ENCODE results near the gene C10orf143. TPM values are rescaled to one million over a fixed set of nuclear protein-coding genes. Genes with fewer than 3 reads are reported as not detected.

Gene C10orf143
- total and polyA plus RNA-seq, 2 of the 4 experiments (the other 2 are of a cell fraction), result 0.36 to 0.60 TPM

GRCh38 chr10:130127364-130128061, 16.9 kb upstream of the C10orf143 start:
- no peak overlapping the region for H2BK15ac ChIP-seq (ENCODE audit: low read depth, low read length)
- peak overlapping the region; percentile 3 for H2AK9ac ChIP-seq (replicated peaks; ENCODE audit: low read depth, low read length, poor library complexity)
- no TSS peak for BruUV-seq (replicated peaks)
- H3K4ac ChIP-seq (ENCODE audit: low read depth, low read length), result no peak overlapping the region
- H2AFZ ChIP-seq (replicated peaks; ENCODE audit: low read length, poor library complexity), result peak overlapping the region; percentile 75
- H2AK5ac ChIP-seq (ENCODE audit: low read depth, low read length), result no peak overlapping the region
- DNase-seq, result peak; percentile 70
- peak; percentile 99; the same call in 1 of the 2 replicates for ATAC-seq (ENCODE audit: low read depth)
- peaks cover 2% of the 10 kb centered on the region; the same call in 1 of the 2 replicates for H3K4me1 ChIP-seq (ENCODE audit: control insufficient read depth, insufficient read depth, low read length)
- peaks cover 8% of the 10 kb centered on the region; the same call in 1 of the 2 replicates for H3K27me3 ChIP-seq (ENCODE audit: control insufficient read depth, insufficient read depth, low read length)
- WGBS, 2 experiments (ENCODE audit: extremely low coverage in 2 of 2, insufficient read length in 1 of 2), result no CpG with 5 or more reads among the region's 10 CpGs
- H3K9me1 ChIP-seq (ENCODE audit: insufficient read depth, low read length), result no peaks in the 10 kb centered on the region
- no peak overlapping the region for H3K23ac ChIP-seq (ENCODE audit: low read depth, low read length)
- H4K20me1 ChIP-seq (ENCODE audit: insufficient read depth, low read length), result no peaks in the 10 kb centered on the region
- dilution Hi-C loops (cut with HindIII; ENCODE audit: low sequenced_read_pairs, unreplicated experiment) (no loop called here), intact Hi-C loops (cut with micrococcal nuclease) (loop anchor here (5.0 kb wide), 2 partner anchors 1865 to 1915 kb away; no protein-coding TSS in a partner anchor), in situ Hi-C loops (cut with MboI; ENCODE audit: low sequenced_read_pairs) (no loop called here)
- H3K36me3 ChIP-seq (ENCODE audit: control insufficient read depth, insufficient read depth, low read length), result no peaks in the 10 kb centered on the region
- no peak overlapping the region for H2BK5ac ChIP-seq (ENCODE audit: low read depth, low read length, poor library complexity, severe bottlenecking)
- no peak overlapping the region for H4K8ac ChIP-seq (ENCODE audit: low read depth in 2 of 2, low read length in 2 of 2)
- no peaks in the 10 kb centered on the region for H3K79me1 ChIP-seq (ENCODE audit: low read depth in 1 of 2, low read length in 2 of 2)
- H3K4me3 ChIP-seq (ENCODE audit: insufficient read depth, low read depth, low read length), result no peak overlapping the region
- TF ChIP-seq BHLHE40 (IDR thresholded peaks at IDR 0.05; ENCODE audit: low read depth, low read length), result no peak
- TF ChIP-seq CTCF (conservative IDR thresholded peaks at IDR 0.05; ENCODE audit: low read depth, low read length), result peak; percentile 83
- no peak for TF ChIP-seq RFX5 (IDR thresholded peaks at IDR 0.05; ENCODE audit: low read depth, low read length)
- no peak for TF ChIP-seq POLR2A (IDR thresholded peaks at IDR 0.05; ENCODE audit: low read depth, low read length)
- no peak for TF ChIP-seq MXI1 (IDR thresholded peaks at IDR 0.05; ENCODE audit: borderline replicate concordance, low read depth, low read length)
- TF ChIP-seq MAZ (IDR thresholded peaks at IDR 0.05; ENCODE audit: borderline replicate concordance, low read depth, low read length), result no peak
- peak; percentile 35; the same call in 1 of the 2 replicates for TF ChIP-seq SMC3 (IDR thresholded peaks at IDR 0.05; ENCODE audit: low read depth, low read length)
- no peak for TF ChIP-seq RCOR1 (IDR thresholded peaks at IDR 0.05; ENCODE audit: insufficient replicate concordance, low read length)
- TF ChIP-seq MAFK (IDR thresholded peaks at IDR 0.05; ENCODE audit: low read depth, low read length), result no peak
- no peak for TF ChIP-seq CEBPB (IDR thresholded peaks at IDR 0.05; ENCODE audit: low read depth, low read length)
- no peak for TF ChIP-seq FOS (IDR thresholded peaks at IDR 0.05; ENCODE audit: low read depth, low read length)
- peak; percentile 74 for TF ChIP-seq RAD21 (IDR thresholded peaks at IDR 0.05; ENCODE audit: low read length)
- no peak overlapping the region for H3K9ac ChIP-seq (ENCODE audit: low read depth, low read length)
- no peak overlapping the region for H4K91ac ChIP-seq (ENCODE audit: insufficient read depth, low read depth, low read length)
- H3K14ac ChIP-seq (replicated peaks; ENCODE audit: low read depth, low read length), result no peak overlapping the region
- no peak overlapping the region for H3K18ac ChIP-seq (ENCODE audit: low read depth, low read length)
- no peak overlapping the region for H3K56ac ChIP-seq (ENCODE audit: extremely low read depth, insufficient read depth, low read length)
- H2BK120ac ChIP-seq (ENCODE audit: low read depth, low read length), result no peak overlapping the region
- H2BK20ac ChIP-seq (ENCODE audit: low read depth, low read length), result no peak overlapping the region
- CTCF ChIA-PET, result interaction anchor here (0.6 to 2.0 kb wide), 7 partner anchors 10 to 723 kb away, joined by 3 to 10 read pairs (median 3); partner anchors contain the start of gene C10orf143
- POLR2A ChIA-PET (ENCODE audit: unreplicated experiment), result interaction anchor here (0.6 kb wide), 1 partner anchor 17 kb away, joined by 5 read pairs; no protein-coding TSS in a partner anchor
- no peak overlapping the region for H4K5ac ChIP-seq (ENCODE audit: low read depth, low read length)
- H3K4me2 ChIP-seq (ENCODE audit: low read depth, low read length), result peak overlapping the region; percentile 48; the same call in 1 of the 2 replicates
- no peaks in the 10 kb centered on the region for H3K9me3 ChIP-seq (ENCODE audit: control insufficient read depth, insufficient read depth, low read length)
- H3K27ac ChIP-seq (ENCODE audit: insufficient read depth, low read length), result no peak overlapping the region
